Effector CD4-positive, alpha-beta T cell (primary cell): Measurements from ENCODE around the gene PRKCQ.

Source experiments
- DNase-seq: peaks from one replicate; pipeline ENCODE4 v3.0.0-alpha.2; 2020

Gene PRKCQ

DNA sequence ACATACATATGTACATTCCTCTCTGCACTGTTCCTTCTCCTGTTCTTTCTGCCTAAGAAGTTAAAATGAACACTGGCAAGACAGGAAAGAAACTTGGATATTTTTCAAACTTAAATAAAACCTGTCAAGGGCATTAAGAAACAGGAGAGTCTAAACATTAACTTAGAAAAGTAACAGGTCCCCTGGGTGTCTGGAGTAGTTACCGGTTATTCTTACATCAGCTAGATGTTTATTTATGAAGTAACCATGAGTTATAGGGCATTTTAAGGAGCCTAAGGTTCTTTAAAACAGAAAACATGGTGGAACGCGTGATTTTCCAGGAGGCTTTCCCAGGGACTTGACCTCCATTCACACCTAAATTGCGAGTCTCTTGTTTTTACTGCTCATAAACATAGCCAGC lies 148.2 kb downstream of the PRKCQ start:
- no peak for DNase-seq

- no peak for DNase-seq
Measured at GRCh38 chr10:6431186-6431585, 148.9 kb downstream of the PRKCQ start.

DNA sequence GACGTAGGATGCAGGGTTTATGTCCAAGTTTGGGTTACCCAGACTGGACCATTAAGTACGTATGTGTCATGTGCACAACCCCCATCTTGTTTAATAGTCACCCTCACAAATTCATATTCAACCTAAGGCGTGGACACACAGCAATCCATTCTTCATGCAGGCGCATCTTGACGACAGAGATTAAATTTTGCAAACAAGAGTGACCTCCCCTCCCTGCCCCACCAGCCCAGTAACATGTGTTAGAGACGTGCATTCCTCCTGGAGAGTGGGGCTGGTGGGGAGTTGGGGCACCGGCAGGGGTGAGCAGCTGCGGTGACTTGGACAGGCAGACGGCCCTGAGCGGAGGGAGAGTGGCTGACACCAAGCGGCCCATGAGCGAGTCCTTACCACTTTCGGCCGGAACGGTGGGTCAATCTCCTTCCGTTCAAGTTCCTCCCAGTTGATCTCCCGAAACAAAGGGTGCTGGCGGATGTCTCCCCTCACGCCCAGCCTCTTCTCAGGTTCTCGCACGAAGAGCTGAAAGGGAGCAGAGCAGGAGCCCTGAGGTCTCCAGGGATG lies 149.6 kb downstream of the PRKCQ start:
- no peak for DNase-seq

GRCh38 chr10:6427357-6427959 lies 152.6 kb downstream of the PRKCQ start:
- DNase-seq: no peak

- no peak for DNase-seq
Measured at GRCh38 chr10:6426317-6426716, 153.8 kb downstream of the PRKCQ start.

- no peak for DNase-seq
Measured at GRCh38 chr10:6423413-6424170, 156.5 kb downstream of the PRKCQ start.

DNA sequence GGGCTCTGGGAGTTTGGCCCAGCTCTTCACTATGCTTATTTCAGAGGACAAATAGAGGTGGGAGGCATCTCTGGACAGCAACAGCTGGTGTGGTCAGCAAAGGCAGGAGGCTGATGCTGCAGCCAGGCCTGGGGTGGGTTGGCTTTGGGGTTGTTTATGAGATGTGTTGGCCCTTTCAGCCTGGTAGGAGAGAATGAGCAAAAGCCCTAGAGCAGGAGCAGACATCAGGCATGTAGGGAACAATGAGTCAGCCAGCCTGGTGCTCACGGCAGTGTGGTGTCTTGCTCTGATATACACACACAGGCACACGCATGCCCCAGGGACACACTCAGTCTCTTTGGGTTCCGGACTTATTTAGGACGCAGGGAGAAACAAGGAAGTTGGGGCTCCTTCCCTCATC lies 157.1 kb downstream of the PRKCQ start:
- no peak for DNase-seq

- no peak for DNase-seq
Measured at GRCh38 chr10:6418613-6419216, 161.4 kb downstream of the PRKCQ start.

DNA sequence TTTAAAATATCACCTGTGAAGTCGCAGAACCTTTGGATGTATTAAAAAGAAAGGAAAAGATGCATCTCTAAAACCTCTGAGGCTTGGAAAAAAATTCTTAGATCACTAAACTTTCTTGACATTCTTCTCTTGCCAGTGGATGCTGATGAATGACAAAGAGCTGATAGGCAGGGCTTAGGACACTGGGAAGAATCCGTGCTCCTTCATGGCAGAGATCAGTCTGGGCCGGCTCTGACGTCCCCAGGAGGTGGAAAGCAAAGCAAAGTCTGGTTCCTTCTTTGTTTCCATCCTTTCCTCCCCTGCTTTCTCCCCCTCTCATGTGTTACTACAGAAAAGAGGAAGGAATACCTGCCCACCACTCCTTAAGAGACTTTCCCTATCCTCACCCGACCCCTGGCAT lies 161.9 kb downstream of the PRKCQ start:
- no peak for DNase-seq

GRCh38 chr10:6416892-6417512 lies 163.1 kb downstream of the PRKCQ start:
- DNase-seq: peak; percentile 16

GRCh38 chr10:6411436-6411835 lies 168.6 kb downstream of the PRKCQ start:
- no peak for DNase-seq

DNA sequence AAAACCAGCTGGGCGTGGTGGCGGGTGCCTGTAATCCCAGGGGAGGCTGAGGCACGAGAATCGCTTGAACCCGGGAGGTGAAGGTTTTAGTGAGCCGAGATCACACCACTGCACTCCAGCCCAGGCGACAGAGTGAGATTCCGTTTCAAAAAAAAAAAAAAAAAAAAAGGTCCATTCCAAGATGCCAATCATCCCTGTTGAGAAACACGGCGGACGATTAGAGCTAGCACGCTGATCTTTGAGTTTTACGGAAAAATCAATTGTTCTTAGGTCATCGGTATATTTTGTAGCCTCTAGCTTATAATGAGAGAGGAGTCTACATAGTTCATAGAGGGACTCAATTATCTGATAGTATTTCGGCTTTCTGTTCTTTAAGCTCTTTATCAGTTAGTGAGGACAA lies 169.2 kb downstream of the PRKCQ start:
- no peak for DNase-seq

- peak; percentile 35 for DNase-seq
Measured at GRCh38 chr10:6409971-6410643, 170.0 kb downstream of the PRKCQ start.

GRCh38 chr10:6408799-6409198 lies 171.3 kb downstream of the PRKCQ start:
- no peak for DNase-seq

GRCh38 chr10:6407034-6407721 lies 172.9 kb downstream of the PRKCQ start:
- no peak for DNase-seq

GRCh38 chr10:6406220-6407033 lies 173.6 kb downstream of the PRKCQ start:
- DNase-seq: no peak

DNA sequence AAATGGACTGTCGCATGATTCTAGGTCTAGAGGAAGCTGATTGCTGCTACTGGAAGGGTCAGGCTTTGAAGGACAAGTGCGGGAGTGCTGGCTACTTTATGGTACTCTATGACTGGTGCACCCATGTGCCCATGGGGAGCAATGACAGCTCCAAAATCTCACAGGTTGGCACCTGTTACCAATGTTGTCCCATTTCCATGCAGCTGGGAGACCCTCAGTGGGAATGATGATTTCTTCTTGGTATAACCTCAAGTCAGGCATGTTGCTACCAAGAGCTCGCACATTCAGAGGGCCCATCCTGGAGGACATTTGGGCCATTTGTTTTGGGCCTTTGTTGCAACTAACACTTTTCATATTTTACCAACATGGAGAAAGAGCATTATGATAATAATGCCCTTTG lies 174.4 kb downstream of the PRKCQ start:
- DNase-seq: no peak

- no peak for DNase-seq
Measured at GRCh38 chr10:6404127-6405072, 175.7 kb downstream of the PRKCQ start.

DNA sequence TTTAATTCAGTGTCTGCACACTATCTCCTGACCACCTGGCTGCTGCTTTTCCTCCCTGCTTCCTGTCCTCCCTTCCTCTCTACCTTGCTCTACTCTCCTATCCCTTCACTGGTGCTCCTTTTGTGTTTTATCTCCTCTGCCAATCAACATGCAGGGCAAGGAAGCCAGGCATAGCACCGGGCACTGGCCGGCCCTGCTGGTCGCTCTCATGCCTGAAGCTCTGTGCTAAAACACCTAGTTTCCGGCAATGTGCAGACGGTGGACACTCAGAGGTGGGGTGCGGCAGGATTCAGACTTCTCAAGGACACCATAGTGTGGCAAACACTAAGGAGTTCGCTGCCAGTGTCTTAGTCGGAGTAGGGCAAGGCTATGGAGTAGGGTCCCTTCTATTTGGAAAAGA lies 177.1 kb downstream of the PRKCQ start:
- no peak for DNase-seq

DNA sequence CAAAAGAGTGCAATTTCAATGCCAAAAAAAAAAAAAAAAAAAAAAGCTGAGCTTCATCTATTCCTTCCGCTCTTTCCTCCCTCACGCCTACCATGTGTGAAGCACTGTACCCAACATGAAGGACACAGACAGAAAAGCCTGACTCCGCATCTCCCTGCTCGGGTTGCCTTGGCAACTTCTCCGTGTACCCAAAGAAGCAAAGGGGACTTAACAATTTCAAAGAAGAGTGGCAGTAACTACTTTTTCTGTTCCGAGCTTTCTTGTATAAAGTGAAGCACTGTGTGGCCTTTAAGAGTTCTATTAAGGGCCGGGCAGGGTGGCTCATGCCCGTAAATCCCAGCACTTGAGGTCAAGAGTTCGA lies 177.7 kb downstream of the PRKCQ start:
- DNase-seq: no peak
